Stimulated activated CD4-positive, alpha-beta T cell treated with anti-CD3 and anti-CD28 coated beads, Interleukin-4, amount 100 ng/mL, for 24 hours (primary cell): Measurements from ENCODE around the gene SRPK1.
"Not testable (repeated sequence)": the region's sequence is repeated elsewhere in the genome, so short reads cannot be mapped to it uniquely, and the experiment has no call there.

ENCODE experiments used
- DNase-seq: peaks from one replicate; pipeline ENCODE4 v3.0.0-alpha.2; 2020

Gene SRPK1

GRCh38 chr6:35920793-35921732 is at the start of gene SRPK1:
Gene SRPK1 (minus strand): TSS chr6:35921098. CDS start chr6:35921056, 42 bp downstream.
- peak; percentile 89 for DNase-seq

GRCh38 chr6:35970181-35970580 is 49.3 kb upstream of the SRPK1 start:
- DNase-seq, result no peak

GRCh38 chr6:35969646-35970045 is 48.7 kb upstream of the SRPK1 start:
- no peak for DNase-seq

- DNase-seq, result no peak
Measured at GRCh38 chr6:35968821-35969220, 47.9 kb upstream of the SRPK1 start.

- no peak for DNase-seq
Measured at GRCh38 chr6:35967076-35967774, 46.3 kb upstream of the SRPK1 start.

- no peak for DNase-seq
Measured at GRCh38 chr6:35962779-35963560, 42.1 kb upstream of the SRPK1 start.

- DNase-seq, result no peak
Measured at GRCh38 chr6:35960187-35960586, 39.3 kb upstream of the SRPK1 start.

GRCh38 chr6:35955970-35956369 is 35.1 kb upstream of the SRPK1 start:
- DNase-seq, result peak; percentile 9

GRCh38 chr6:35955521-35955920 is 34.6 kb upstream of the SRPK1 start:
- DNase-seq, result no peak

- DNase-seq, result no peak
Measured at GRCh38 chr6:35955071-35955470, 34.2 kb upstream of the SRPK1 start.

- no peak for DNase-seq
Measured at GRCh38 chr6:35954333-35954732, 33.4 kb upstream of the SRPK1 start.

GRCh38 chr6:35948725-35949124 is 27.8 kb upstream of the SRPK1 start:
- DNase-seq, result no peak

- no peak for DNase-seq
Measured at GRCh38 chr6:35945650-35946025, 24.7 kb upstream of the SRPK1 start.

GRCh38 chr6:35943390-35943789 is 22.5 kb upstream of the SRPK1 start:
- DNase-seq, result no peak

GRCh38 chr6:35942355-35942754 is 21.5 kb upstream of the SRPK1 start:
- no peak for DNase-seq

GRCh38 chr6:35941170-35941569 is 20.3 kb upstream of the SRPK1 start:
- not testable (repeated sequence) for DNase-seq

GRCh38 chr6:35940014-35940413 is 19.1 kb upstream of the SRPK1 start:
- not testable (repeated sequence) for DNase-seq

GRCh38 chr6:35939259-35939658 is 18.4 kb upstream of the SRPK1 start:
- DNase-seq, result not testable (repeated sequence)

- DNase-seq, result no peak
Measured at GRCh38 chr6:35936681-35937359, 15.9 kb upstream of the SRPK1 start.

- no peak for DNase-seq
Measured at GRCh38 chr6:35935469-35935868, 14.6 kb upstream of the SRPK1 start.

GRCh38 chr6:35933844-35934243 is 12.9 kb upstream of the SRPK1 start:
- no peak for DNase-seq

- not testable (repeated sequence) for DNase-seq
Measured at GRCh38 chr6:35931873-35932272, 11.0 kb upstream of the SRPK1 start.

- no peak for DNase-seq
Measured at GRCh38 chr6:35931120-35931561, 10.2 kb upstream of the SRPK1 start.
